Keratinocyte (primary cell): ENCODE results near the gene CPA4. TPM values are rescaled to one million over a fixed set of nuclear protein-coding genes. Genes with fewer than 3 reads are reported as not detected.

ENCODE experiments used
- DNase-seq: peaks from one replicate; pipeline ENCODE4 v3.0.0-alpha.2; 2011; ENCODE audit warnings: low read depth, missing footprints, low spot score
- FAIRE-seq: peaks from 2 replicates; lab custom pipeline; 2011; peaks lifted over from hg19 to GRCh38; lab: Jason Lieb, UNC
- H2AFZ ChIP-seq: 2 replicates; pipeline ENCODE4 v1.6.0; 2012; ENCODE audit warnings: low read length, control low read depth, inconsistent platforms; ENCODE audit not compliant: control insufficient read depth
- H3K27ac ChIP-seq: 2 replicates; pipeline ENCODE4 v1.5.1; 2011; ENCODE audit warnings: low read length; ENCODE audit not compliant: control insufficient read depth, insufficient read depth
- H3K27me3 ChIP-seq: 3 replicates; pipeline ENCODE4 v1.6.0; 2011; ENCODE audit warnings: low read length; ENCODE audit not compliant: control insufficient read depth, insufficient read depth; ENCODE audit errors: extremely low read depth
- H3K36me3 ChIP-seq, 2 experiments: 2 replicates in 1 of 2; 3 replicates in 1 of 2; pipeline ENCODE4 v1.5.1; 2011; ENCODE audit warnings: low read length in 2 of 2, mild to moderate bottlenecking in 1 of 2; ENCODE audit not compliant: control insufficient read depth in 2 of 2, insufficient read depth in 2 of 2; ENCODE audit errors: extremely low read depth in 1 of 2
- H3K4me1 ChIP-seq: 3 replicates; pipeline ENCODE4 v1.5.1; 2011; ENCODE audit warnings: low read length; ENCODE audit not compliant: control insufficient read depth, insufficient read depth; ENCODE audit errors: extremely low read depth
- H3K4me2 ChIP-seq: 3 replicates; pipeline ENCODE4 v1.6.0; 2011; ENCODE audit warnings: low read depth, low read length; ENCODE audit not compliant: control insufficient read depth, insufficient read depth; ENCODE audit errors: extremely low read depth
- H3K4me3 ChIP-seq, 3 experiments: fragments of 200-600 bp in 1 of 3; sonication (generic) in 1 of 3; 2 replicates in 2 of 3; 3 replicates in 1 of 3; pipeline ENCODE4 v1.5.1; 2011 to 2016; ENCODE audit warnings: low read length in 3 of 3, mild to moderate bottlenecking in 3 of 3, control low read depth in 2 of 3, inconsistent platforms in 1 of 3, low read depth in 1 of 3, mixed read lengths in 1 of 3, mixed run types in 1 of 3, moderate library complexity in 1 of 3; ENCODE audit not compliant: control insufficient read depth in 2 of 3, insufficient read depth in 2 of 3; ENCODE audit errors: extremely low read depth in 1 of 3
- H3K79me2 ChIP-seq: 2 replicates; pipeline ENCODE4 v1.6.0; 2012; ENCODE audit warnings: low read length; ENCODE audit not compliant: control insufficient read depth, insufficient read depth
- H3K9ac ChIP-seq: 3 replicates; pipeline ENCODE4 v1.6.0; 2011; ENCODE audit warnings: low read length; ENCODE audit not compliant: control insufficient read depth, insufficient read depth; ENCODE audit errors: extremely low read depth
- H3K9me1 ChIP-seq: 3 replicates; pipeline ENCODE4 v1.6.0; 2011; ENCODE audit warnings: low read length; ENCODE audit not compliant: control insufficient read depth, insufficient read depth; ENCODE audit errors: extremely low read depth
- H3K9me3 ChIP-seq: 2 replicates; pipeline ENCODE4 v1.5.1; 2012; ENCODE audit warnings: low read depth, low read length; ENCODE audit not compliant: control insufficient read depth
- H4K20me1 ChIP-seq: 3 replicates; pipeline ENCODE4 v1.6.0; 2011; ENCODE audit warnings: low read length; ENCODE audit not compliant: control insufficient read depth, insufficient read depth; ENCODE audit errors: extremely low read depth
- CTCF ChIP-seq, 3 experiments: IDR thresholded peaks in 1 of 3; conservative IDR thresholded peaks in 1 of 3; optimal IDR thresholded peaks in 1 of 3; 2 replicates in 2 of 3; 3 replicates in 1 of 3; pipeline versions ENCODE3 to v1.5.1; 2011; ENCODE audit warnings: low read length in 3 of 3, mild to moderate bottlenecking in 3 of 3, moderate library complexity in 2 of 3, control low read depth in 1 of 3, inconsistent platforms in 1 of 3; ENCODE audit not compliant: insufficient read depth in 2 of 3; ENCODE audit errors: extremely low read depth in 1 of 3
- EZH2 ChIP-seq: IDR thresholded peaks from one replicate; pipeline ENCODE4 v1.6.1; 2012; ENCODE audit warnings: inconsistent platforms, mild to moderate bottlenecking, low read length, moderate library complexity
- dilution Hi-C: fragments of 300-500 bp; cut with MboI; formaldehyde crosslinking; loops from one replicate; pipeline ENCODE4 v1.7.0; 2020; ENCODE audit warnings: low sequenced_read_pairs; ENCODE audit not compliant: extremely low pct_ligation_motif_present
- polyA plus RNA-seq, 5 experiments: library from polyadenylated mRNA; depleted of rRNA in 3 of 5; stranded (reverse) in 3 of 5; stranded (forward) in 1 of 5; unstranded in 1 of 5; fragments of >200 nt; gene quantifications; 1 replicate in 1 of 5; 2 replicates in 3 of 5; 3 replicates in 1 of 5; pipeline versions ENCODE4 v1.2.1 to v1.2.3, GENCODE V29; 2011 to 2012; ENCODE audit warnings: missing spikeins in 2 of 5, low read depth in 1 of 5, low replicate concordance in 1 of 5

CPA4 gene
- polyA plus RNA-seq, 1 donor (not counting 4 experiments of a cell fraction or from before 2014, with no cell fraction given) = 248 TPM

GRCh38 chr7:130297628-130298543 lies 4.9 kb downstream of the CPA4 start:
- Histone ChIP-seq H3K79me2 (peaks cover 31% of the 10 kb centered on the region), H3K4me1 (peaks cover 23% of the 10 kb centered on the region), H2AFZ (no peak overlapping the region), H3K4me3 (no peak overlapping the region), H3K27me3 (no peaks in the 10 kb centered on the region), H4K20me1 (peaks cover 11% of the 10 kb centered on the region), H3K4me2 (no peak overlapping the region), H3K27ac (no peak overlapping the region), H3K36me3 (peaks cover 47 to 49% of the 10 kb centered on the region in 2 experiments), H3K9me3 (no peaks in the 10 kb centered on the region), H3K9me1 (no peaks in the 10 kb centered on the region), H3K9ac (no peak overlapping the region)
- dilution Hi-C loops = no loop called here
- no peak for DNase-seq
- no peak for TF ChIP-seq CTCF (optimal IDR thresholded peaks at IDR 0.05 in 1 of 3, IDR thresholded peaks at IDR 0.05 in 1 of 3, conservative IDR thresholded peaks at IDR 0.05 in 1 of 3; ENCODE audit: extremely low read depth in 1 of 3, insufficient read depth in 2 of 3, low read length in 3 of 3)
- no peak for TF ChIP-seq EZH2
- no peak for FAIRE-seq

- Histone ChIP-seq H3K4me3 (no peak overlapping the region), H3K9me1 (no peaks in the 10 kb centered on the region), H4K20me1 (peaks cover 11% of the 10 kb centered on the region), H3K27me3 (no peaks in the 10 kb centered on the region), H3K36me3 (peaks cover 47 to 50% of the 10 kb centered on the region in 2 experiments), H3K9me3 (no peaks in the 10 kb centered on the region), H3K9ac (no peak overlapping the region), H3K4me2 (no peak overlapping the region), H3K79me2 (peaks cover 25% of the 10 kb centered on the region), H3K4me1 (peaks cover 16% of the 10 kb centered on the region), H3K27ac (no peak overlapping the region), H2AFZ (no peak overlapping the region)
- dilution Hi-C loops = no loop called here
- TF ChIP-seq EZH2 (no peak), CTCF (optimal IDR thresholded peaks at IDR 0.05 in 1 of 3, IDR thresholded peaks at IDR 0.05 in 1 of 3, conservative IDR thresholded peaks at IDR 0.05 in 1 of 3; ENCODE audit: extremely low read depth in 1 of 3, insufficient read depth in 2 of 3, low read length in 3 of 3) (no peak)
- FAIRE-seq (no peak), DNase-seq (no peak)
Observed at GRCh38 chr7:130298544-130299326, 5.8 kb downstream of the CPA4 start.
